Small intestine (tissue), 7 donors: ENCODE measurements around the gene PCDHGB6. TPM values are rescaled to one million over a fixed set of nuclear protein-coding genes. Genes with fewer than 3 reads are reported as not detected.
"Not testable (repeated sequence)": the region's sequence is repeated elsewhere in the genome, so short reads cannot be mapped to it uniquely, and the experiment has no call there.

ENCODE experiments used
- DNase-seq, 2 donors: peaks; one replicate each; pipeline versions ENCODE4 v3.0.0 to v3.0.0-alpha.2; 2013
- FAIRE-seq: peaks from 2 replicates; lab custom pipeline; 2012; peaks lifted over from hg19 to GRCh38; lab: Jason Lieb, UNC
- H3K27ac ChIP-seq, 3 donors: one replicate each; pipeline ENCODE4 v1.5.1; 2013; ENCODE audit warnings: low read length in 2 of 3, mild to moderate bottlenecking in 2 of 3, control low read depth in 1 of 3, inconsistent platforms in 1 of 3, low read depth in 1 of 3, moderate library complexity in 1 of 3
- H3K27me3 ChIP-seq, 3 donors: one replicate each; pipeline ENCODE4 v1.6.1; 2013; ENCODE audit warnings: low read length in 3 of 3, inconsistent platforms in 1 of 3; ENCODE audit not compliant: control insufficient read depth in 3 of 3, insufficient read depth in 3 of 3
- H3K36me3 ChIP-seq, 3 donors: one replicate each; pipeline ENCODE4 v1.6.1; 2013; ENCODE audit warnings: low read length in 3 of 3, inconsistent platforms in 1 of 3, low read depth in 1 of 3, mild to moderate bottlenecking in 1 of 3, moderate library complexity in 1 of 3; ENCODE audit not compliant: control insufficient read depth in 3 of 3, insufficient read depth in 2 of 3
- H3K4me1 ChIP-seq, 3 donors: one replicate each; pipeline ENCODE4 v1.6.1; 2013; ENCODE audit warnings: low read length in 2 of 3, inconsistent platforms in 1 of 3, low read depth in 1 of 3, mild to moderate bottlenecking in 1 of 3, moderate library complexity in 1 of 3; ENCODE audit not compliant: control insufficient read depth in 3 of 3, insufficient read depth in 2 of 3
- H3K4me3 ChIP-seq, 3 donors: one replicate each; pipeline ENCODE4 v1.5.1; 2013; ENCODE audit warnings: low read length in 3 of 3, control low read depth in 1 of 3, inconsistent platforms in 1 of 3, low read depth in 1 of 3, mild to moderate bottlenecking in 1 of 3, moderate library complexity in 1 of 3
- H3K9me3 ChIP-seq, 2 donors: one replicate each; pipeline ENCODE4 v1.6.1; 2013; ENCODE audit warnings: low read depth in 1 of 2, low read length in 1 of 2; ENCODE audit not compliant: control insufficient read depth in 2 of 2, insufficient read depth in 1 of 2
- WGBS, 3 donors: extraction: QIAGEN DNeasy Blood & Tissue Kit; methylation state at CpG; one replicate each; pipeline ENCODE4 v1.1.7; 2013; 5-methylcytosine and 5-hydroxymethylcytosine counted together
- polyA plus RNA-seq, 4 donors: library from polyadenylated mRNA; stranded (reverse) in 3 of 4; unstranded in 1 of 4; fragments of 200-250 nt in 3 of 4; fragments of 120-200 nt in 1 of 4; gene quantifications; one replicate each; pipeline versions ENCODE4 v1.2.1 to v1.2.3, GENCODE V29; 2013
- donor health status: healthy with polysubstance abuse.
- donor health status: control.
- donor health status: control.
- donor health status: Bipolar disorder and iron deficiency.
- donor health status: healthy.

PCDHGB6 gene
- polyA plus RNA-seq, 4 donors = 1.3 to 1.4 TPM; not detected in 2

- DNase-seq (peak; percentile 61 to 71), FAIRE-seq (no peak)
- H3K27me3 ChIP-seq = peaks cover 0 to 58% (median 24%) of the 10 kb centered on the region in 3 donors
- no peaks in the 10 kb centered on the region for H3K4me1 ChIP-seq
- H3K36me3 ChIP-seq = no peaks in the 10 kb centered on the region
- WGBS, 3 donors = 11 to 16% (median 15%) methylated on average over 31 of the region's 31 CpGs
- H3K9me3 ChIP-seq = peaks cover 3 to 70% of the 10 kb centered on the region in 2 donors
- no peak within 1 kb of the TSS for H3K27ac ChIP-seq
- H3K4me3 ChIP-seq = peak within 1 kb of the TSS; percentile 34 to 48 (median 41)
Measured at GRCh38 chr5:141412854-141413539, 5.2 kb downstream of the PCDHGB6 start, which contains the start of gene PCDHGA10. TSS of gene PCDHGA10 (plus strand) at chr5:141412987. CDS start at chr5:141413176, 189 bp downstream.

GRCh38 chr5:141413540-141414069 lies 5.8 kb downstream of the PCDHGB6 start:
- no peaks in the 10 kb centered on the region for H3K4me1 ChIP-seq
- H3K9me3 ChIP-seq = peaks cover 5 to 70% of the 10 kb centered on the region in 2 donors
- peaks cover 0 to 57% (median 25%) of the 10 kb centered on the region in 3 donors for H3K27me3 ChIP-seq
- WGBS, 3 donors = 15 to 23% (median 17%) methylated on average over 24 to 25 of the region's 25 CpGs
- peak overlapping the region in 2 of 3 donors; percentile 34 to 48 for H3K4me3 ChIP-seq
- no peak overlapping the region for H3K27ac ChIP-seq
- no peak for FAIRE-seq
- peak; percentile 41 to 44 for DNase-seq
- H3K36me3 ChIP-seq = no peaks in the 10 kb centered on the region

- not testable (repeated sequence) for H3K4me1 ChIP-seq, H3K27ac ChIP-seq, FAIRE-seq, DNase-seq, H3K4me3 ChIP-seq, H3K36me3 ChIP-seq
- Histone ChIP-seq H3K9me3 (peaks cover 10 to 70% of the 10 kb centered on the region in 2 donors), H3K27me3 (peaks cover 0 to 56% (median 27%) of the 10 kb centered on the region in 3 donors)
- WGBS, 3 donors = 33 to 57% (median 50%) methylated on average over 38 to 46 of the region's 46 CpGs
Measured at GRCh38 chr5:141414548-141415274, 6.9 kb downstream of the PCDHGB6 start.

- Histone ChIP-seq H3K27me3 (peaks cover 0 to 54% (median 23%) of the 10 kb centered on the region in 3 donors), H3K9me3 (peaks cover 8 to 69% of the 10 kb centered on the region in 2 donors)
- DNase-seq, FAIRE-seq, H3K36me3 ChIP-seq, H3K4me1 ChIP-seq, H3K4me3 ChIP-seq, H3K27ac ChIP-seq: not testable (repeated sequence)
- WGBS, 3 donors = 20 to 48% (median 48%) methylated on average over 24 of the region's 24 CpGs
Measured at GRCh38 chr5:141415275-141415618, 7.4 kb downstream of the PCDHGB6 start.

GRCh38 chr5:141417494-141418172 lies 9.8 kb downstream of the PCDHGB6 start, which contains the start of gene PCDHGB7:
TSS of gene PCDHGB7 (plus strand) at chr5:141417677. CDS start at chr5:141417860, 183 bp downstream.
- H3K36me3 ChIP-seq, FAIRE-seq, H3K27ac ChIP-seq, H3K4me1 ChIP-seq: not testable (repeated sequence)
- WGBS, 3 donors = 8 to 36% (median 27%) methylated on average over 33 to 47 of the region's 47 CpGs
- peaks cover 19 to 74% of the 10 kb centered on the region in 2 donors for H3K9me3 ChIP-seq
- peaks cover 0 to 66% (median 31%) of the 10 kb centered on the region in 3 donors for H3K27me3 ChIP-seq
- H3K4me3 ChIP-seq = peak within 1 kb of the TSS in 1 of 3 donors; percentile 37
- peak; percentile 23 to 68 for DNase-seq

- Histone ChIP-seq H3K4me1 (no peaks in the 10 kb centered on the region), H3K36me3 (no peaks in the 10 kb centered on the region), H3K9me3 (peaks cover 22 to 68% of the 10 kb centered on the region in 2 donors), H3K4me3 (no peak overlapping the region), H3K27me3 (peaks cover 0 to 59% (median 30%) of the 10 kb centered on the region in 3 donors), H3K27ac (no peak overlapping the region)
- no peak for FAIRE-seq
- 33 to 63% (median 57%) methylated on average over 73 to 74 of the region's 74 CpGs for WGBS, 3 donors
- DNase-seq = no peak
Measured at GRCh38 chr5:141419074-141419880, 11.5 kb downstream of the PCDHGB6 start.

- Histone ChIP-seq H3K4me3 (peak within 1 kb of the TSS in 1 of 3 donors; percentile 15), H3K4me1 (no peaks in the 10 kb centered on the region), H3K36me3 (no peaks in the 10 kb centered on the region), H3K9me3 (peaks cover 22 to 60% of the 10 kb centered on the region in 2 donors), H3K27ac (no peak within 1 kb of the TSS), H3K27me3 (peaks cover 0 to 49% (median 27%) of the 10 kb centered on the region in 3 donors)
- DNase-seq (peak in 1 of 2 donors; percentile 43), FAIRE-seq (no peak)
- 10 to 33% (median 31%) methylated on average over 42 of the region's 42 CpGs for WGBS, 3 donors
Measured at GRCh38 chr5:141420855-141421488, 13.2 kb downstream of the PCDHGB6 start, which contains the start of gene PCDHGA11. TSS of gene PCDHGA11 (plus strand) at chr5:141421051. CDS start at chr5:141421228, 177 bp downstream.
